HCT116 (cell line): ENCODE results near the gene DOCK4.

Experiments used
- CBX3 ChIP-seq: IDR thresholded peaks from 2 replicates; pipeline ENCODE4 v1.6.1; 2012; ENCODE audit warnings: low read depth
- CTCF ChIP-seq, 3 experiments: fragments of 200-600 bp in 1 of 3; sonication (generic) in 1 of 3; IDR thresholded peaks in 2 of 3; conservative IDR thresholded peaks in 1 of 3; 2 replicates each; pipeline ENCODE4 v1.5.1; 2012 to 2017; ENCODE audit warnings: low read depth in 2 of 3, low read length in 2 of 3, antibody characterized with exemption in 1 of 3, borderline replicate concordance in 1 of 3, control low read depth in 1 of 3, mild to moderate bottlenecking in 1 of 3, mixed read lengths in 1 of 3, mixed run types in 1 of 3, moderate library complexity in 1 of 3; ENCODE audit not compliant: insufficient read depth in 1 of 3
- EGR1 ChIP-seq: IDR thresholded peaks from 2 replicates; pipeline ENCODE4 v1.6.1; 2012; ENCODE audit warnings: low read depth
- EZH2phosphoT487 ChIP-seq: fragments of 200-600 bp; IDR thresholded peaks from 2 replicates; pipeline ENCODE4 v1.6.1; 2018; ENCODE audit warnings: antibody characterized with exemption, borderline replicate concordance
- POLR2A ChIP-seq: IDR thresholded peaks from 2 replicates; pipeline ENCODE4 v1.7.0; 2011; ENCODE audit warnings: borderline replicate concordance; ENCODE audit not compliant: insufficient read depth, insufficient read length; ENCODE audit errors: extremely low read depth
- REST ChIP-seq: IDR thresholded peaks from 2 replicates; pipeline ENCODE4 v1.6.1; 2012; ENCODE audit warnings: low read depth
- ZFX ChIP-seq: fragments of 450-650 bp; IDR thresholded peaks from 2 replicates; pipeline ENCODE4 v1.6.1; 2017

GRCh38 chr7:111951052-111951451, 255.1 kb downstream of the DOCK4 start:
- TF ChIP-seq ZFX (no peak), CTCF (IDR thresholded peaks at IDR 0.05 in 2 of 3, conservative IDR thresholded peaks at IDR 0.05 in 1 of 3; ENCODE audit: borderline replicate concordance in 1 of 3, insufficient read depth in 1 of 3, low read depth in 2 of 3, low read length in 2 of 3) (no peak), EGR1 (no peak), REST (no peak), EZH2phosphoT487 (no peak), POLR2A (no peak), CBX3 (no peak)
